Skeletal muscle tissue (tissue), 4 donors: ENCODE results near the gene GALNT18. TPM values are rescaled to one million over a fixed set of nuclear protein-coding genes. Genes with fewer than 3 reads are reported as not detected.
A peak's percentile ranks its signal among the peaks of the same experiment; 100 is the strongest.

Experiments
- H3K27ac ChIP-seq: one replicate; pipeline ENCODE4 v1.7.0; 2013; ENCODE audit warnings: mild to moderate bottlenecking, low read depth, low read length, inconsistent platforms
- H3K27me3 ChIP-seq, 3 donors: one replicate each; pipeline ENCODE4 v1.7.0; 2013; ENCODE audit warnings: low read length in 3 of 3; ENCODE audit not compliant: control insufficient read depth in 3 of 3, insufficient read depth in 3 of 3
- H3K36me3 ChIP-seq, 3 donors: one replicate each; pipeline ENCODE4 v1.7.0; 2013; ENCODE audit warnings: low read length in 3 of 3; ENCODE audit not compliant: control insufficient read depth in 3 of 3, insufficient read depth in 3 of 3
- H3K4me1 ChIP-seq, 3 donors: one replicate each; pipeline ENCODE4 v1.7.0; 2013; ENCODE audit warnings: low read length in 3 of 3, mild to moderate bottlenecking in 3 of 3; ENCODE audit not compliant: control insufficient read depth in 3 of 3, insufficient read depth in 3 of 3
- H3K4me3 ChIP-seq, 3 donors: one replicate each; pipeline ENCODE4 v1.7.0; 2013; ENCODE audit warnings: low read length in 3 of 3
- H3K9ac ChIP-seq, 3 donors: one replicate each; pipeline ENCODE4 v1.7.0; 2013; ENCODE audit warnings: low read length in 3 of 3, mild to moderate bottlenecking in 3 of 3, moderate library complexity in 2 of 3, low read depth in 1 of 3
- H3K9me3 ChIP-seq, 3 donors: one replicate each; pipeline ENCODE4 v1.7.0; 2013; ENCODE audit warnings: low read length in 3 of 3; ENCODE audit not compliant: control insufficient read depth in 3 of 3
- total RNA-seq: library from RNA; depleted of rRNA; stranded (reverse); fragments of >200 nt; gene quantifications from one replicate; pipeline ENCODE4 v1.2.3, GENCODE V29; 2014
- donor health status: Osteomylitis.

The GALNT18 gene
- total RNA-seq, 1 donor from 2014 or later, result 9.4 TPM

DNA sequence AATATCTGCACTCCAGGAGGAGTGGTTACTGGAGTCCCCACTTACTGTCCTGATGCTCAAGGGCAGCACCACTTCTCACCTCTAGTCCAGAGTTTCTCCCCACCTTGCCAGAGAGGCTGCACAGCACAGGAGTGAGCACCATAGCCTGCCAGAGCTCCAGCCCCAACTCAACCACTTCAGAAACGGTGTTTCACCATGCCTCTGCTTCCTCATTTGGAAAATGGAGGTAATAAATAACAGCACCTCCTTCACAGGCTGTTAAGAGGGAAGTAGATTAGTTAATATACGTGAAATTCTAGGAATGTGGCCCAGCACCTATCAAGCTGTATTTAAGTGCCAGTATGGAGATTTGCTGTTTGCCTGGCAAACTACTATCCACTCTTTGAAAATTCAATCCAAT lies 63.0 kb downstream of the GALNT18 start:
- Histone ChIP-seq H3K9ac (no peak overlapping the region), H3K36me3 (no peaks in the 10 kb centered on the region), H3K4me3 (no peak overlapping the region), H3K27ac (no peak overlapping the region), H3K27me3 (no peaks in the 10 kb centered on the region), H3K9me3 (no peaks in the 10 kb centered on the region), H3K4me1 (peaks cover 10 to 40% (median 25%) of the 10 kb centered on the region in 3 donors)

DNA sequence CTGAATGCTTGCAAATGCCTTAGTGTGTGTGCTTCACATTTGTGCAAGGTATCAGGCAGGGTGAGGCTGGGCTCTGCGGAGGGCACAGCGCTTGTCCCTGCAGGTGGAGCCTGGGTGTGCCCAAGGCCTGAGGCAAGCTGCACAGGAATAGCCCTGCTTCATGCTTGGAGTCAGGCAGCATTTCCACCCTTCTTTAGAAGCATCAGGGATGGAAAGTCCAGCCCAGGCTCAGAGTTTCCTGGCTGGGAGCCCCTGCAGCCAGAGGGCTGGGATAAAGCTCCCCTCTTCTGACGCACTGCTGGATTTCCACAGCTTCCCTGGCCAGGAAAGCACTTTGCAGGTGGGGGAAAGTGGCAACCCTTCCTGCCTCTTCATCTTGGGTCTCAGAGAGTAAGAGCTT lies 63.4 kb downstream of the GALNT18 start:
- peaks cover 10 to 39% (median 25%) of the 10 kb centered on the region in 3 donors for H3K4me1 ChIP-seq
- no peak overlapping the region for H3K9ac ChIP-seq
- H3K27ac ChIP-seq, result no peak overlapping the region
- no peaks in the 10 kb centered on the region for H3K27me3 ChIP-seq
- H3K4me3 ChIP-seq, result no peak overlapping the region
- no peaks in the 10 kb centered on the region for H3K36me3 ChIP-seq
- no peaks in the 10 kb centered on the region for H3K9me3 ChIP-seq

DNA sequence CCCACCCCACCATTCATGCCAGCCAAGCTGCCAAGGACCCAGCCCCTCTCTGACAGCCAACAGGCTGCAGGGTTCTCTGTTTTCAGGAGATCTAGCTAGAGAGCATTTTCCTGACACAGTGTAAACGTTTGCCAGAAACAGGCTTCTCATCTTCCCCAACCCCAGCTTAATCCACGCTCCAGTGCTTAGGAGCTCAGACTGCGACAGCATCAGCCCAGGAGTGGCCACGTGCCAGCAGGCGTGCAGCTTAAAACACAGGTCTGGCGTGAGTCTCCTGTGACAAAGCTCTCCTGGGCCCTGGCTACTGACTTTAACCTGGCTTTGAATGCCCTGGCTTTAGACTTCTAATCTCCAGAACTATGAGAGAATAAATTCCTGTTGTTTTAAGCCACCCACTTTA lies 66.6 kb downstream of the GALNT18 start:
- Histone ChIP-seq H3K9ac (no peak overlapping the region), H3K27ac (no peak overlapping the region), H3K9me3 (no peaks in the 10 kb centered on the region), H3K27me3 (no peaks in the 10 kb centered on the region), H3K4me3 (no peak overlapping the region), H3K36me3 (no peaks in the 10 kb centered on the region), H3K4me1 (peaks cover 10 to 28% (median 22%) of the 10 kb centered on the region in 3 donors)

DNA sequence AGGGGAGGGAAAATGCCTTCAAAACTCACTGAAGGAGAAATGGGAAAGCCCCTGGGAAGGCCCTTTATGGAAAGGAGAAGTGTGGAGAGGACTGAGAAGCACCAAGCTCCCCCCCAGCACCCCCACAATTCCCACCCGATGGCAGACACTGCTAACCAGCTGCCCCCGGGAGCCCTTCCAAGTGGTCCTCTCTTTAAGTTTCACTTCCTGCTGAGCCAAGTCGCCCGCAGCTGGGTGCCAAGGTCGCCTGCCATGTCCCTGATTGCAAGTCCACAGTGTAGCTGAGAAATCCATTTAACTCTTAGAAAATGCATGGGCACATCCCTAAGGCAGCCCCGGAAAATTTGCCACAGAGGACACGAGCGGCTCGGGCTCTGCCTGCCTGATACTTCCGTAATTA lies 68.2 kb downstream of the GALNT18 start:
- Histone ChIP-seq H3K4me1 (peaks cover 10 to 29% (median 16%) of the 10 kb centered on the region in 3 donors), H3K4me3 (no peak overlapping the region)

DNA sequence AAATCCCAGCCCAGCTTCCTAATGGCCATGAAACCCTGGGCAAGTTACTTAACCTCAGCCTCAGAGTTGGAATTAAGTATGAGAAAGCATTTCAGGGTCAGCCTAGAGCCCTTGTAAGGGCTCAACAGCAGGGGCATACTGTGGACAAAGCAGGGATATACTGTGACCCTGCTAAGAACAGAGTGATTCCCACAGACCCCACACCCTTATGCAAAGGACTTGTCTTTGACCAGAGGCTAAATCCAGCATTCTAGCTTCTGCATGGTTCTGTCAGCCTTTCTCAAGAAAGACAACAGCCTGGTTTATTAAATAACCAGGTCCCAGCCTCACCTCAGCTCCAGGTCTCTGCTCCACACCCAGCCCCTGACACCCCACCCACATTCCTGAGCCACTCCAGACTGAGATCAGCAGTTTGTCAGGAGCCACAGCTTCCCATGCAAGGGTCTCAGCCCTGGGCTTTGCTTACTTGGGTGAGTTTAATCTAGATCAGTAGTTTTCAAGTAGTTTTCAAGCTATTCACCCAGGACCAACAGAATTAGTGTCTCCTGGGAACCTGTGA lies 69.2 kb downstream of the GALNT18 start:
- H3K9me3 ChIP-seq, result no peaks in the 10 kb centered on the region
- H3K36me3 ChIP-seq, result no peaks in the 10 kb centered on the region
- H3K9ac ChIP-seq, result no peak overlapping the region
- no peaks in the 10 kb centered on the region for H3K27me3 ChIP-seq
- peaks cover 8 to 19% (median 10%) of the 10 kb centered on the region in 3 donors for H3K4me1 ChIP-seq
- no peak overlapping the region for H3K27ac ChIP-seq
- no peak overlapping the region for H3K4me3 ChIP-seq

More for the DNA sequence above, 68.2 kb downstream of the GALNT18 start:
- H3K36me3 ChIP-seq, result no peaks in the 10 kb centered on the region
- H3K9me3 ChIP-seq, result no peaks in the 10 kb centered on the region
- no peak overlapping the region for H3K9ac ChIP-seq
- no peak overlapping the region for H3K27ac ChIP-seq
- no peaks in the 10 kb centered on the region for H3K27me3 ChIP-seq

DNA sequence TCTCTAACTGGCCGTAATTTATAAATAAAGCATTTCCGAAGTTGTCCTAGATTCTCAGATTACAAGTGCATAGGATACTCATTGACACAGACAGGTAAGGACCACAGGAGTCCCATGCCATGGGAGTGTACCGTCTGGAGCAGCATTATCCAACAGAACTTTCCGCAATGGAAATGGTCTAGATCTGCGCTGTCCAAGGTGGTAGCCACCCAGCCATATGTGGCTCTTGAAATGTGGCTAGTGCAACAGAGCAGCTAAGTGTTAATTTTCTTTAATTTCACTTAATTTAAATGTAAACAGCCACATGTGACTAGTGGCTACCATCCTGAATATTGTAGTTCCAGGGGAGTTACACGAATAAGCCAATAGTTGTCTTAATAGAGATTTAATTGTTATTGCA lies 71.3 kb downstream of the GALNT18 start:
- H3K4me3 ChIP-seq, result no peak overlapping the region
- H3K36me3 ChIP-seq, result no peaks in the 10 kb centered on the region
- peaks cover 8 to 24% (median 10%) of the 10 kb centered on the region in 3 donors for H3K4me1 ChIP-seq
- H3K27me3 ChIP-seq, result no peaks in the 10 kb centered on the region
- H3K9ac ChIP-seq, result no peak overlapping the region
- H3K27ac ChIP-seq, result no peak overlapping the region
- no peaks in the 10 kb centered on the region for H3K9me3 ChIP-seq

DNA sequence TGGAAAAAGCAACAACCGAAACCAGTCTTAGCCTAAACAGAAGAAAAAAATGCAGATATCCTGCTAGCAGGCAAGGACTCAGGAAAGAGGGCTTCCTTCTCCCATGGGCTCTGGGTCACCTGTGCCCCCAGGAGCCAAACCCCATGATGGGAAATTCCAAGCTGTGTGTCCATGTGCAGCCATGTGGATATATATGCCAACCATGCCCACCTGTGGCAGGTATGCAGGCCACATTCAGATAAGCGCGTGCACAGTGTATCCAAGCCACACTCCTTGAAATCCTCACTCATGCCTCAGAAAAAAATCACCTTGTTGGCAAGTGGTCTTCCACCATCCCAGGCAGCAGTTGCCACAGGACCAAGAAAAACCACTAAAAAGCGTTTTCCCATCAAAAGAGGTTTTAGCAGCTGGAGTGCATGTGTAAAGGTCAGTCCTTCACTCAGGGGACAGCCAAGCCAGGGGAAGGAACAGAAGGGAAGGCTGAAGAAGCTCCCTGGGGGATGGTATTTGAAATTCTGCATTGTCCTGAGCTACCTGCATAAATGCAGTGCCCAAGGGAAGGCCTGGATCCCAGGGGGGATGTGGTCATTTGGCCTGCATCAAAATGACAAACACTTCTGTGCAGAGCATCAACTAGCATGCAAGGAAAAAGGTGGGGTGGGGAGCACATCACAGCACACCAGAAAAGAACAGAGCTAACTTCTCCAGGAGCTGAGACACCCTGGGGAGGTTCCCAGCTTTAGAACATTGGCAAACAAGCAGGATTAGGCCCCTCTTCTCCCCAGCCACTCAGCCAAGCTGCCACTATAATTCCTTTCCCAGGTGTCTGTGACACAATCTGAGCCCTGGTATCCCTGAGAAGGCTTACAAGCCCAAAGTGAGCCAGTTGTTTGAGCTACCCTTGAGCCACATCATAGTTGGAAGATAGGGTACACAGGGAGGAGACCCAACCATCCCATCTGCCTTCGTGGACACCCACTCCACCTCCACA lies 76.2 kb downstream of the GALNT18 start:
- H3K36me3 ChIP-seq, result no peaks in the 10 kb centered on the region
- no peak overlapping the region for H3K9ac ChIP-seq
- H3K9me3 ChIP-seq, result no peaks in the 10 kb centered on the region
- no peak overlapping the region for H3K4me3 ChIP-seq
- H3K4me1 ChIP-seq, result peaks cover 3 to 29% (median 7%) of the 10 kb centered on the region in 3 donors
- H3K27ac ChIP-seq, result no peak overlapping the region
- no peaks in the 10 kb centered on the region for H3K27me3 ChIP-seq

DNA sequence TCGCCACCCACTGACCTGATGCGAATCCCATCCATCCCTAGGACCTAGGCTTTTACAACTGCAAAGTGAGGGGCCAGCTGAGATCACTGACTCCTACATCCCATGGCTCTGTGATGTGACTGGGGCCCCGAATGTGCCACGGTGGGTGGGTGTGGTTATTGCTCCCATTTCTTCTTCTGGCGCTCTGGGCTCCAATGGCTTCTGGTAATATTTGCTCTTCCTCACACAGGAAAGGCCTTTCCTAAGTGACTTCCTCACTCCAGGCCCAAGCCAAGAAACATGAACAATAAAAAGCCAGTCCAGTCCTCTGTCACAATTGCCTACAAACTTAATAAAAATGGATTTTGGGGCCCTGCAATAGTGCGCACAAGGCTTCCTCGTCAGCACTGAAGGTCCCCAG lies 78.1 kb downstream of the GALNT18 start:
- no peaks in the 10 kb centered on the region for H3K9me3 ChIP-seq
- no peak overlapping the region for H3K4me3 ChIP-seq
- H3K9ac ChIP-seq, result no peak overlapping the region
- H3K27me3 ChIP-seq, result no peaks in the 10 kb centered on the region
- H3K27ac ChIP-seq, result peak overlapping the region; percentile 64
- no peaks in the 10 kb centered on the region for H3K36me3 ChIP-seq
- peaks cover 12 to 32% (median 13%) of the 10 kb centered on the region in 3 donors for H3K4me1 ChIP-seq

DNA sequence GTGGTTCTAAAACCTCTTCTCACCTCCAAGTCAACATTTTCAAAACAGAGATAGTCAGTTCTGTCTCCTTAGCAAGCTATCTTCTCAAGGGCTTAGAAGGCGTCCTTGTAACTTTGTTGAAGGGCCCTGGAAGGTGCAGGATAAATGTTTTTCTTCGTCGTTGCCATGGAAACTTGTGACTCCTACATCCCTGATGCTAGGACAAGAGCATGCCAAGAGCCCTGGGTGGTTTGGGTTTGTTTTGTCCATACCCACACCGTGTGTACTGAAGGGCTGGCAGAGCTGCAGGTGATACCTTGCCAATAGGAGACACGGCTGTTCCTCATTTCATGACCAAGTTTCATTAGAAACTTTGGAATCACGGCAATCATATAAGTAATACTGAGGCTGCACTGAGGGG lies 81.6 kb downstream of the GALNT18 start:
- H3K9me3 ChIP-seq, result no peaks in the 10 kb centered on the region
- H3K4me3 ChIP-seq, result no peak overlapping the region
- no peak overlapping the region for H3K9ac ChIP-seq
- no peak overlapping the region for H3K27ac ChIP-seq
- H3K36me3 ChIP-seq, result no peaks in the 10 kb centered on the region
- H3K27me3 ChIP-seq, result no peaks in the 10 kb centered on the region
- peaks cover 32 to 45% (median 33%) of the 10 kb centered on the region in 3 donors for H3K4me1 ChIP-seq
